ENCODE measurements around the gene GCK. TPM values are rescaled to one million over a fixed set of nuclear protein-coding genes. Genes with fewer than 3 reads are reported as not detected.
A peak's percentile ranks its signal among the peaks of the same experiment; 100 is the strongest.

Gene GCK
- total RNA-seq, 4 donors from 2014 or later = not detected

- H3K4me1 ChIP-seq = no peaks in the 10 kb centered on the region
- no peaks in the 10 kb centered on the region for H3K9me3 ChIP-seq
- peak within 1 kb of the TSS; percentile 64 to 85 (median 74) for H3K27ac ChIP-seq
- H3K36me3 ChIP-seq = peaks cover 0 to 5% (median 0%) of the 10 kb centered on the region in 3 donors
- peaks cover 0 to 6% of the 10 kb centered on the region in 2 donors for H3K27me3 ChIP-seq
- no peak for TF ChIP-seq POLR2A (IDR thresholded peaks at IDR 0.05)
- TF ChIP-seq CTCF (IDR thresholded peaks at IDR 0.05) = no peak
- peak within 1 kb of the TSS; percentile 28 to 60 (median 54) for H3K4me3 ChIP-seq
- peak in 1 of 3 donors; percentile 41 for DNase-seq
Observed at GRCh38 chr7:44103923-44104859, 85.0 kb downstream of the GCK start, which contains the start of gene AEBP1. AEBP1 (plus strand) TSS chr7:44104345; CDS start chr7:44104666, 321 bp downstream.

GRCh38 chr7:44103566-44103922 is 85.7 kb downstream of the GCK start:
- Histone ChIP-seq H3K4me3 (peak overlapping the region in 2 of 4 donors; percentile 53 to 60), H3K27ac (peak overlapping the region; percentile 64 to 85 (median 74))

GRCh38 chr7:44102846-44103565 is 86.2 kb downstream of the GCK start:
- Histone ChIP-seq H3K27me3 (peaks cover 0 to 6% of the 10 kb centered on the region in 2 donors), H3K4me3 (no peak overlapping the region), H3K4me1 (peaks cover 0 to under 1% (median 0%) of the 10 kb centered on the region in 4 donors), H3K27ac (peak overlapping the region in 3 of 4 donors; percentile 71 to 85 (median 76)), H3K36me3 (no peaks in the 10 kb centered on the region), H3K9me3 (no peaks in the 10 kb centered on the region)
- no peak for DNase-seq
- TF ChIP-seq CTCF (IDR thresholded peaks at IDR 0.05) (no peak), POLR2A (IDR thresholded peaks at IDR 0.05) (no peak)

More at GRCh38 chr7:44103566-44103922, 85.7 kb downstream of the GCK start:
- no peak for TF ChIP-seq POLR2A (IDR thresholded peaks at IDR 0.05)
- no peak for TF ChIP-seq CTCF (IDR thresholded peaks at IDR 0.05)
- H3K4me1 ChIP-seq = no peaks in the 10 kb centered on the region
- no peaks in the 10 kb centered on the region for H3K36me3 ChIP-seq
- DNase-seq = no peak
- peaks cover 0 to 6% of the 10 kb centered on the region in 2 donors for H3K27me3 ChIP-seq
- no peaks in the 10 kb centered on the region for H3K9me3 ChIP-seq

GRCh38 chr7:44101966-44102845 is 87.0 kb downstream of the GCK start:
- no peaks in the 10 kb centered on the region for H3K9me3 ChIP-seq
- peaks cover 0 to 5% (median 0%) of the 10 kb centered on the region in 4 donors for H3K4me1 ChIP-seq
- H3K4me3 ChIP-seq = no peak overlapping the region
- no peak for DNase-seq
- no peaks in the 10 kb centered on the region for H3K36me3 ChIP-seq
- no peak for TF ChIP-seq CTCF (IDR thresholded peaks at IDR 0.05)
- H3K27me3 ChIP-seq = peaks cover 0 to 6% of the 10 kb centered on the region in 2 donors
- H3K27ac ChIP-seq = peak overlapping the region; percentile 26 to 66 (median 52)

Measured in Peyer's patch (tissue), 4 donors.